Stimulated activated CD4-positive, alpha-beta T cell treated with anti-CD3 and anti-CD28 coated beads, Interleukin-4, amount 100 ng/mL, for 4 hours (primary cell): ENCODE data around the gene NT5DC3.
"Not testable (repeated sequence)": the region's sequence is repeated elsewhere in the genome, so short reads cannot be mapped to it uniquely, and the experiment has no call there.

Experiments used
- DNase-seq, 2 experiments: peaks; one replicate each; pipeline ENCODE4 v3.0.0-alpha.2; 2020

The NT5DC3 gene

DNA sequence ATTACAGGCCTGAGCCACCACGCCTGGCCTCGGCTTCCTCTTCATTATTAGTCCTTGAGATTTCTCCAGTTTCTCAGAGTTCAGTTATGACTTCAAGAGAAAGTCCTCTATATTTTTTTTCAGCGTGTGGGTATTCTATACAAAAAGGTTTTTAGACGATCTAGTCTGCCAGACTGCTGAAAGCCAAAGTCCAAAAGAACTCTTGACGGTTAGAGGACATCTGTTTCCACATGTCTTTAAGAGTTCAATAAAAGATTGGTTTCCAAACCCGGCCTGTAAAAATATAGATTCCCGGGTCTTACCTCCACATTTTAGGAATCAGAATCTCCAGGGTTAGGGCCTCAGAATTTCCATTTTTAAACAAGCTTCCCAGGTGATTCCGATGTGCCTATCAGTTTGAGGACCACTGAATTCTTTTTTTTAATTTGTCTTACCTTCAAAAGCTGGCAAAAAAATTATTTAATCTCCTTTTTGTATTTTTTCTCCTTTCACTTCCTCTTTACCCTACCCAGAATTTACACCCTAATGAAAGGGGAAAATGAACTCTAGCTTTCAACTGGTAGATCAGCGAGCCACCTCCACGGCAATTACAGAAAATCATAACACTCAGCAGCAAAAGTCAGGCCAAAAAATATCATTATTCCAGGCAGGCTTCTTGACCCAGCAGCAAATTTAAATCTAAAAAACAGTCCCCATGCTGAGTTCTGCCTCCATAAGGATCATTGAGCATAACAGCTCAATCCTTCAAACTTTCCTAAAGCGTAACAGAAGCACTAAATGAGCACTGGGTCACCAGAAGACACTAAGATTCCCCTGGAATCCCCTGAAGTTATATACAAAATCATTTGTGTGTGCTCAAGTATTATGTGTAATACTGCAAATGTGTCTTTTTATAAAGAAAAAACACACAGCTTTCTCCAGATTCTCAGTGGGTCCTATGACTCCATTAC lies 8.7 kb downstream of the NT5DC3 start:
- DNase-seq: no peak

GRCh38 chr12:103830730-103831320 lies 10.2 kb downstream of the NT5DC3 start:
- no peak for DNase-seq

GRCh38 chr12:103830025-103830725 lies 10.9 kb downstream of the NT5DC3 start:
- DNase-seq: no peak

DNA sequence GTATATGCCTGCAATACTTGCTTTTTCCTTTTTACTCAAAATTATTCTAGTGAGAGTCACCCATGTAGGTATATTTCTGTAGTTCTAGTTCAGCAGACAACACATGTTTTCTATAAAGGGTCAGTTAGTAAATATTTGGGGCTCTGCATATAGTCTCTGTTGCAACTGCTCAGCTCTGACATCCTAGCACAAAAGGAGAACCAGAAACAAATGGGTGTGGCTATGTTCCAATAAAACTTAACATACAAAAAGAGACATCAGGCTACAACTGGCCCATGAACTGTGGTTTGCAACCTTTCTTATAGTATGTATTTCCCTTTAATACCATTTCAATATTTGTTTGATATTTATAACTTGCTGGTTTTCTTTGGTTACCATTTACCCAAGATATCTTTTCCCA lies 11.9 kb downstream of the NT5DC3 start:
- no peak for DNase-seq

DNA sequence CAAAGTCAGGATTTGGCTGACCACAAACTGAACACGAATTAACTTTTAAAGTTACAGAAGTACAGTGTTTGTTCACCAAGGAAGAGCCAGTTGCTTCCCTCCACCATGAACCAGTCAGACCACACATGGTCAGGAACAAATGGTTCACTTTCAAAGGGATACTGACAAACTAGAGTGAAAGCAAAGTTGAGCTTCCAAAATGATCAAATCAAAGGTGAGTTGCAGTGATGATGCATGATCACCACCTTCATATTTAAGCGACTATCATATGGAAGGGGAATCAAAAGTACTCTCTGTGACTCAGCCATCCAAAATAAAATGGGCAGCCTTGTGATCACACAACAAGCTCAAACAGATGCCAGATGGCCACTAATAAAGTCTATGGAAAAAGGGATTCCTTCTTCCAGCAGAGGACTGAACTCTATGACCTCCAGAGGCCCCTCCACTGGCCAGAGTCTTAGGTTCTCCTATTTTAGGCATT lies 13.1 kb downstream of the NT5DC3 start:
- DNase-seq: no peak

DNA sequence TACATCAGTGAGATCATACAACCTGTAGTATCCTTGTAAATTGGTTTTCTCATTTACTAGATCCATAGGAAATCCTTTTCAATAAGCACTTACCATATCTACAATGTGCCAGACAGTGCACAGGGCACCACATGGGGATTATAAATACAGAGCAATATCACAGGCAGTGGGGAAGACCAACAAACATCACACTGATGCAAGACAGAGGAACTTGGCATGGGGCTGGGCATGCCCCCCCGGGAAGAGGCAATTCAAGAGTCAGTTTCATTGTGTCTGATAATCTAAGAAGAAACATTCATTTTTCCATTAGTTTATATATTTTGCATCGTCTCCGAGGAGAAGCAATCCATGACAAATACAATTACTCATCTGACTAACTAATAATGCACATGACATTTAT lies 16.2 kb downstream of the NT5DC3 start:
- no peak for DNase-seq

- no peak for DNase-seq
Measured at GRCh38 chr12:103824290-103824689, 16.7 kb downstream of the NT5DC3 start.

DNA sequence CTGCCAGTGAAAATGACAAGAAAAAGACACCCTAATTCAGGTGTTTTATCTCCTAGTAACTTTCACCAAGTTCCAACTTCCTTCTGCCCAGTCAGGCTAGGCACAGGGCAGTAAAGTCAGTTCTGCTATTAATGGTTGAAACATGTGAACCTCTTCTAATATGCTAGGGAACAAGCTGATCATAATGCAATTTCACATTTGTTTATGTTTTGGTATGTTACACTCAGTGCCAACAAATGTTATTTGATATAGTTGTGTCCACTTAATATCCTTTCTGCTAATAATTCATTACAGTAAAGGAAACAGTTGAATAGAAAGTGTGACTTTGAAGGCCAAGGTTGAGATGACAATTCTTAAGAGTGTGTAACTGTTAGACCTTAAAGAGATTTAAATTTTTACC lies 17.2 kb downstream of the NT5DC3 start:
- no peak for DNase-seq

DNA sequence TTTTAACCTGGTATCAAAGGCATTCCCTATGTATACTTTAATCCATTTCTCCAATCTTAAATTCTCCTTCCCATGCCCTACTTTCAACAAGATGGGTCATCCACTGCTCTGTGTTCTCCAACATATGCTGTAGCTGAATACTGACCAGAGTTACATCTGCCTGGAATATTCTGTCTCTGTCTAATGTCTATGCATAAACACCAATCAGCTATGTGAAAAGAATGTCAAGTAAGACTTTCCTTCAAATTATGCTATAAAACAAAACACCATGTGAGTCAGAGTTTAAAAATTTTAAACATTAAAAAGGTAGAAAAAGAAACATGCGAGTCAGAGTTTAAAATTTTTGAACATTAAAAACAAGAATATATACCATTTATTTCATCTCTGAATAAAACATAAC lies 19.3 kb downstream of the NT5DC3 start:
- no peak for DNase-seq

- DNase-seq: no peak
Measured at GRCh38 chr12:103820881-103821489, 20.0 kb downstream of the NT5DC3 start.

- no peak for DNase-seq
Measured at GRCh38 chr12:103820361-103820760, 20.7 kb downstream of the NT5DC3 start.

DNA sequence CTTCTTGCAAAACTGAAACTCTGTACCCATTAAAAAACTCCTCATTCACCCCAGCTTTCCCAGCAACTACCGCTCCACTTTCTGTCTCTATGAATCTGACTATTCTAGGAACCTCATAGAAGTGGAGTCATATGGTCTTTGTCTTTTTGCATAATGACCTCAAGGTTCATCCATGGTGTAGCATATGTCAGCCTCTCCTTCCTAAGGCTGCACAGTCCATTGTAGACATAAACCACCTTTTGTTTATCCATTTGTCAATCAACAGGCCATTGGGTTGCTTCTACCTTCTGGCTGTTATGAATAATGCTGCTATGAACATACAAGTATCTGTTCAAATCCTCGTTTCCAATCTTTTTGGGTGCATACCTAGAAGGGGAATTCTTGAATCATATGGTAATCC lies 21.1 kb downstream of the NT5DC3 start:
- DNase-seq: no peak

GRCh38 chr12:103819312-103819711 lies 21.7 kb downstream of the NT5DC3 start:
- no peak for DNase-seq

- DNase-seq: no peak
Measured at GRCh38 chr12:103817791-103818190, 23.2 kb downstream of the NT5DC3 start.

DNA sequence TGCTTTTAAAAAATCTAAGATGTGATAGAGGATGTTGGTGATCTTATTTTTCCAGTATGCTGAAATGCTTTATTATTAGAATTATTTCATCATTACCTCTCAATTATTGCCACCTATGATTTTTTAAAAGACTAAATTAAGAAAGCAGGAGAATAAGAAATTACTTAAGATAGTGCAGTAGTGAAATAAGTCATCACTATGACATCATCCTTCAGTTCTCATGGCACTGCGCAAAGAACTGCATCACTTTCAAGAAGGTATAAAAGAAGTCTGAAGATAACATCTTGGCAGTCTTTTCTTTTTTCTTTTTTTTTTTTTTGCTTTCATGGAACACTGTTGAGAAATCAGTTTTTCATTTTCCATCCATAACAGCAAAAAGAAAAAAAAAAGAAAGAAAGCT lies 24.4 kb downstream of the NT5DC3 start:
- no peak for DNase-seq

DNA sequence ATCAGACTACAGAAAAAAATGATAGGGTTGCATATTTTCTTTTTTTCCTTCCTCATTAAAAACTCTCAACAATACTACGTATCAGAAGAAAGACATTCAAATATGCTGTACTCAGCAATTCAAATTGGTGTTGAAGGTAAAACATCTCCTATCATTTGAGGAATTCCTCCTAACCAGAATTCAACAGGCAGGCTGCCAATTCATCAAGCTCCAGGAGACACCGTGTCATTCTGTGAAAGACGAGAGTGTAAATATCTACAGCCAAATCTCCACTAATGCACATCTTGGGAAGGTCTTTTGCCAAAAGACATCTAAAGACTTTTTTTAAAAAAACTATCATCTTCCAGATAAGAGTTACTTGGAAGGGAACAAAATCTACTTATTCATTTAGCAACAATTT lies 26.6 kb downstream of the NT5DC3 start:
- no peak for DNase-seq

DNA sequence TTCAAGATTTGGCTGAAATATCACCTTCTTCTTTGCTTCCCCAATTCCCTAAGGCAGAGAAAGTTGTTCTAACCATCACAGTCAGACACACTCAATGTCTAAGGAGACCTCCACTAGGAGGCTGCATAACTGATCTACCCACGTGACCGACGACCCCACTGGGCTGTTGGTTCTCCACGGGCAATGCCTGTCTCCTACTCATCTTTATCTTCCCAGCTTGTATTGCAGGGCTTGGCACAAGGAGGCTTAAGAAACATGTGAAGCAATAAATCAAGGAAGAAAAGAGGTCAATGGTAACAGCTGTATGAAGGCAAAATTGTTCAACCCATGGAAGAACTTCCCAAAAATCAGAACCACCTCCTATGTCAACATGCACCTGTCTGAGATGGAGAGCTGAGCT lies 27.1 kb downstream of the NT5DC3 start:
- DNase-seq: no peak

DNA sequence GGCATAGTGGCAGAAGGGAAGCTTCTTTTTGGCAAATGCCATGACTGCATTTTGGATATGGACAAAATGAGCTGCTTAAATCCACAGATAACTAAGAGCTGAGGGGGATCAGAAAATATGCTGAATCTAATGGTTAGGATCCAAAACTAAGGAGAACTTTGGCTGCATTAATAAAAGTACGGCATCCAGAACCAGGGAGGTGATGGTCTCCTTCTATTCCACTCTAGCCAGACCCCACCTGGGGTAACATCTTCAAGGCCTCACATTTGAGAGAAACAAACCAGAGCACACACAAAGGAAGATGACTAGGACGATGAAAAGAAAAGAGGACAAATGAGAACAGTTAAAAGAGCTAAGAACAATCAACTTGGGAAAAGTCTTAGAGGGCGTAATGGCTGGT lies 27.6 kb downstream of the NT5DC3 start:
- DNase-seq: no peak

- DNase-seq: no peak
Measured at GRCh38 chr12:103812789-103813188, 28.2 kb downstream of the NT5DC3 start.

GRCh38 chr12:103811791-103812190 lies 29.2 kb downstream of the NT5DC3 start:
- no peak for DNase-seq

GRCh38 chr12:103810111-103810510 lies 30.9 kb downstream of the NT5DC3 start:
- DNase-seq: no peak

DNA sequence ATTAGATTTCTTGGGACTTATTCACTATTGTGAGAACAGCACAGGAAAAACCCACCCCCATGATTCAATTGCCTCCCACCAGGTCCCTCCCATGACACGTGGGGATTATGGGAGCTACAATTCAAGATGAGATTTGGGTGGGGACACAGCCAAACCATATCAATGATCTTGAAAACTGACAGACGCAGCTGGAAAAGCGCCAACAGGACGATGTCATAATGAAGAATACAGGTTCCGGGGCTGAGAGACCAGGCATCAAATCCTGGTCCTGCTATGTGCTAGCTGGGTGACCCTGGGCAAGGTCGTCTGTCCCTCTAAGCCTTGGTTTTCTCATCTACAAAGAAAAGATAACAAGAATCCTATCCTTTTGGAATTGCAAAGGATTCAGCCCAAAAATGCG lies 31.4 kb downstream of the NT5DC3 start:
- DNase-seq: not testable (repeated sequence)

- no peak for DNase-seq
Measured at GRCh38 chr12:103809154-103809553, 31.9 kb downstream of the NT5DC3 start.
